ENCODE measurements around the gene MXRA7.

MXRA7 gene

GRCh38 chr17:76678330-76678729, 32.4 kb downstream of the MXRA7 start:
- Histone ChIP-seq H3K9ac (ENCODE audit: low read length in 5 of 5) (no peak overlapping the region), H3K27ac (ENCODE audit: low read depth, low read length) (no peak overlapping the region), H3K27me3 (ENCODE audit: control insufficient read depth in 5 of 5, insufficient read depth in 4 of 5, low read length in 5 of 5) (no peaks in the 10 kb centered on the region), H3K9me3 (ENCODE audit: control insufficient read depth in 5 of 5, low read length in 5 of 5) (no peaks in the 10 kb centered on the region), H3K4me1 (ENCODE audit: control insufficient read depth in 5 of 5, insufficient read depth in 5 of 5, low read length in 5 of 5) (peaks cover 3 to 23% (median 18%) of the 10 kb centered on the region in 5 donors), H3K4me3 (ENCODE audit: low read depth in 1 of 5, low read length in 5 of 5) (no peak overlapping the region), H3K36me3 (ENCODE audit: control insufficient read depth in 5 of 5, insufficient read depth in 5 of 5, low read length in 5 of 5) (peaks cover 0 to 45% (median 32%) of the 10 kb centered on the region in 5 donors)

- peaks cover 3 to 18% (median 13%) of the 10 kb centered on the region in 5 donors for H3K4me1 ChIP-seq (ENCODE audit: control insufficient read depth in 5 of 5, insufficient read depth in 5 of 5, low read length in 5 of 5)
These were observed 33.4 kb downstream of the MXRA7 start for GRCh38 chr17:76677406-76677805.

GRCh38 chr17:76676629-76677028, 34.1 kb downstream of the MXRA7 start:
- Histone ChIP-seq H3K4me1 (ENCODE audit: control insufficient read depth in 5 of 5, insufficient read depth in 5 of 5, low read length in 5 of 5) (peaks cover under 1 to 15% (median 11%) of the 10 kb centered on the region in 5 donors), H3K27me3 (ENCODE audit: control insufficient read depth in 5 of 5, insufficient read depth in 4 of 5, low read length in 5 of 5) (peaks cover 0 to under 1% (median 0%) of the 10 kb centered on the region in 5 donors), H3K36me3 (ENCODE audit: control insufficient read depth in 5 of 5, insufficient read depth in 5 of 5, low read length in 5 of 5) (peaks cover 0 to 35% (median 22%) of the 10 kb centered on the region in 5 donors), H3K4me3 (ENCODE audit: low read depth in 1 of 5, low read length in 5 of 5) (no peak overlapping the region), H3K9me3 (ENCODE audit: control insufficient read depth in 5 of 5, low read length in 5 of 5) (no peaks in the 10 kb centered on the region), H3K27ac (ENCODE audit: low read depth, low read length) (no peak overlapping the region), H3K9ac (ENCODE audit: low read length in 5 of 5) (no peak overlapping the region)

More at GRCh38 chr17:76677406-76677805, 33.4 kb downstream of the MXRA7 start:
- Histone ChIP-seq H3K9me3 (ENCODE audit: control insufficient read depth in 5 of 5, low read length in 5 of 5) (no peaks in the 10 kb centered on the region), H3K36me3 (ENCODE audit: control insufficient read depth in 5 of 5, insufficient read depth in 5 of 5, low read length in 5 of 5) (peaks cover 0 to 37% (median 23%) of the 10 kb centered on the region in 5 donors), H3K9ac (ENCODE audit: low read length in 5 of 5) (no peak overlapping the region), H3K4me3 (ENCODE audit: low read depth in 1 of 5, low read length in 5 of 5) (no peak overlapping the region), H3K27me3 (ENCODE audit: control insufficient read depth in 5 of 5, insufficient read depth in 4 of 5, low read length in 5 of 5) (no peaks in the 10 kb centered on the region), H3K27ac (ENCODE audit: low read depth, low read length) (no peak overlapping the region)

- H3K27ac ChIP-seq (ENCODE audit: low read depth, low read length), result no peak overlapping the region
- peaks cover 0 to 35% (median 22%) of the 10 kb centered on the region in 5 donors for H3K36me3 ChIP-seq (ENCODE audit: control insufficient read depth in 5 of 5, insufficient read depth in 5 of 5, low read length in 5 of 5)
- no peak overlapping the region for H3K9ac ChIP-seq (ENCODE audit: low read length in 5 of 5)
- peaks cover 0 to 3% (median 0%) of the 10 kb centered on the region in 5 donors for H3K27me3 ChIP-seq (ENCODE audit: control insufficient read depth in 5 of 5, insufficient read depth in 4 of 5, low read length in 5 of 5)
- H3K9me3 ChIP-seq (ENCODE audit: control insufficient read depth in 5 of 5, low read length in 5 of 5), result no peaks in the 10 kb centered on the region
- peaks cover 4 to 15% (median 15%) of the 10 kb centered on the region in 5 donors for H3K4me1 ChIP-seq (ENCODE audit: control insufficient read depth in 5 of 5, insufficient read depth in 5 of 5, low read length in 5 of 5)
- H3K4me3 ChIP-seq (ENCODE audit: low read depth in 1 of 5, low read length in 5 of 5), result no peak overlapping the region
These were observed 35.1 kb downstream of the MXRA7 start for GRCh38 chr17:76675648-76676047.

GRCh38 chr17:76674600-76674999, 36.2 kb downstream of the MXRA7 start:
- H3K27ac ChIP-seq (ENCODE audit: low read depth, low read length), result no peak overlapping the region

GRCh38 chr17:76673729-76674128, 37.0 kb downstream of the MXRA7 start:
- Histone ChIP-seq H3K9me3 (ENCODE audit: control insufficient read depth in 5 of 5, low read length in 5 of 5) (no peaks in the 10 kb centered on the region), H3K4me1 (ENCODE audit: control insufficient read depth in 5 of 5, insufficient read depth in 5 of 5, low read length in 5 of 5) (peaks cover 4 to 15% (median 15%) of the 10 kb centered on the region in 5 donors), H3K9ac (ENCODE audit: low read length in 5 of 5) (no peak overlapping the region), H3K27ac (ENCODE audit: low read depth, low read length) (no peak overlapping the region), H3K4me3 (ENCODE audit: low read depth in 1 of 5, low read length in 5 of 5) (no peak overlapping the region), H3K27me3 (ENCODE audit: control insufficient read depth in 5 of 5, insufficient read depth in 4 of 5, low read length in 5 of 5) (peaks cover 0 to 3% (median 0%) of the 10 kb centered on the region in 5 donors), H3K36me3 (ENCODE audit: control insufficient read depth in 5 of 5, insufficient read depth in 5 of 5, low read length in 5 of 5) (peaks cover 0 to 29% (median 17%) of the 10 kb centered on the region in 5 donors)

More at GRCh38 chr17:76674600-76674999, 36.2 kb downstream of the MXRA7 start:
- H3K4me1 ChIP-seq (ENCODE audit: control insufficient read depth in 5 of 5, insufficient read depth in 5 of 5, low read length in 5 of 5), result peaks cover 4 to 15% (median 15%) of the 10 kb centered on the region in 5 donors
- H3K36me3 ChIP-seq (ENCODE audit: control insufficient read depth in 5 of 5, insufficient read depth in 5 of 5, low read length in 5 of 5), result peaks cover 0 to 31% (median 22%) of the 10 kb centered on the region in 5 donors
- no peaks in the 10 kb centered on the region for H3K9me3 ChIP-seq (ENCODE audit: control insufficient read depth in 5 of 5, low read length in 5 of 5)
- H3K4me3 ChIP-seq (ENCODE audit: low read depth in 1 of 5, low read length in 5 of 5), result no peak overlapping the region
- H3K27me3 ChIP-seq (ENCODE audit: control insufficient read depth in 5 of 5, insufficient read depth in 4 of 5, low read length in 5 of 5), result peaks cover 0 to 3% (median 0%) of the 10 kb centered on the region in 5 donors
- H3K9ac ChIP-seq (ENCODE audit: low read length in 5 of 5), result no peak overlapping the region

- Histone ChIP-seq H3K36me3 (ENCODE audit: control insufficient read depth in 5 of 5, insufficient read depth in 5 of 5, low read length in 5 of 5) (peaks cover 0 to 21% (median 14%) of the 10 kb centered on the region in 5 donors), H3K27me3 (ENCODE audit: control insufficient read depth in 5 of 5, insufficient read depth in 4 of 5, low read length in 5 of 5) (peaks cover 0 to 3% (median 0%) of the 10 kb centered on the region in 5 donors), H3K27ac (ENCODE audit: low read depth, low read length) (no peak overlapping the region), H3K9me3 (ENCODE audit: control insufficient read depth in 5 of 5, low read length in 5 of 5) (no peaks in the 10 kb centered on the region), H3K4me1 (ENCODE audit: control insufficient read depth in 5 of 5, insufficient read depth in 5 of 5, low read length in 5 of 5) (peaks cover 4 to 15% (median 15%) of the 10 kb centered on the region in 5 donors), H3K9ac (ENCODE audit: low read length in 5 of 5) (no peak overlapping the region), H3K4me3 (ENCODE audit: low read depth in 1 of 5, low read length in 5 of 5) (no peak overlapping the region)
These were observed 37.9 kb downstream of the MXRA7 start for GRCh38 chr17:76672892-76673291.

GRCh38 chr17:76672270-76672851, 38.4 kb downstream of the MXRA7 start:
- Histone ChIP-seq H3K4me3 (ENCODE audit: low read depth in 1 of 5, low read length in 5 of 5) (peak overlapping the region; percentile 64 to 94 (median 82)), H3K9ac (ENCODE audit: low read length in 5 of 5) (peak overlapping the region; percentile 60 to 90 (median 69))

GRCh38 chr17:76671912-76672262, 38.9 kb downstream of the MXRA7 start:
- Histone ChIP-seq H3K4me3 (ENCODE audit: low read depth in 1 of 5, low read length in 5 of 5) (peak overlapping the region; percentile 64 to 94 (median 82)), H3K4me1 (ENCODE audit: control insufficient read depth in 5 of 5, insufficient read depth in 5 of 5, low read length in 5 of 5) (peaks cover 4 to 15% (median 15%) of the 10 kb centered on the region in 5 donors), H3K36me3 (ENCODE audit: control insufficient read depth in 5 of 5, insufficient read depth in 5 of 5, low read length in 5 of 5) (peaks cover 0 to 11% (median 4%) of the 10 kb centered on the region in 5 donors), H3K9me3 (ENCODE audit: control insufficient read depth in 5 of 5, low read length in 5 of 5) (no peaks in the 10 kb centered on the region), H3K9ac (ENCODE audit: low read length in 5 of 5) (peak overlapping the region; percentile 60 to 90 (median 69)), H3K27ac (ENCODE audit: low read depth, low read length) (peak overlapping the region; percentile 83), H3K27me3 (ENCODE audit: control insufficient read depth in 5 of 5, insufficient read depth in 4 of 5, low read length in 5 of 5) (peaks cover 0 to 3% (median 0%) of the 10 kb centered on the region in 5 donors)

More at GRCh38 chr17:76672270-76672851, 38.4 kb downstream of the MXRA7 start:
- peaks cover 0 to 16% (median 8%) of the 10 kb centered on the region in 5 donors for H3K36me3 ChIP-seq (ENCODE audit: control insufficient read depth in 5 of 5, insufficient read depth in 5 of 5, low read length in 5 of 5)
- H3K27me3 ChIP-seq (ENCODE audit: control insufficient read depth in 5 of 5, insufficient read depth in 4 of 5, low read length in 5 of 5), result peaks cover 0 to 3% (median 0%) of the 10 kb centered on the region in 5 donors
- no peaks in the 10 kb centered on the region for H3K9me3 ChIP-seq (ENCODE audit: control insufficient read depth in 5 of 5, low read length in 5 of 5)
- peaks cover 4 to 15% (median 15%) of the 10 kb centered on the region in 5 donors for H3K4me1 ChIP-seq (ENCODE audit: control insufficient read depth in 5 of 5, insufficient read depth in 5 of 5, low read length in 5 of 5)
- peak overlapping the region; percentile 83 for H3K27ac ChIP-seq (ENCODE audit: low read depth, low read length)

Measured in subcutaneous abdominal adipose tissue (tissue), 5 donors.